ENCODE measurements around the gene MTRR.

Gene MTRR

DNA sequence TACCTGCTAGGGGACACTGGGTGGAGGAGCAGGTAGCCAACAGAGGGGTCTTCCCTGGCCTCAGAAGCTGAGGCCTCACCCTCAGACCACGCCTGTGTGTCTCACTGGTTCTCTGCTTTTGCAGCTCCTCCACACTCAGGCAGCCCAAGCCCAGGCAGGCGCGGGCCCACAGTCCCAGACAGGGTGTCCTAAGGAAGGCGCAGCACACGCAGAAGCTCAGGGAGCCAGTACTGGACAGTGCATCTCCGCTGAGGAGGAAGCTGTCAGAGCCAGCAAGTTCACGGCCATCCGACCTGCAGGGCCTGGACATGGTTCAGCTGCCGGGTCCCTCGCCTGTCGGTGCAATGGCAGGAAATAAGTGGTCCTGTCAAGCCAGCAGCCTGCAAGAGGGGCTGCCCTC, 43.3 kb upstream of the MTRR start:
- no peak overlapping the region for H3K14ac ChIP-seq (ENCODE audit: low read length)

DNA sequence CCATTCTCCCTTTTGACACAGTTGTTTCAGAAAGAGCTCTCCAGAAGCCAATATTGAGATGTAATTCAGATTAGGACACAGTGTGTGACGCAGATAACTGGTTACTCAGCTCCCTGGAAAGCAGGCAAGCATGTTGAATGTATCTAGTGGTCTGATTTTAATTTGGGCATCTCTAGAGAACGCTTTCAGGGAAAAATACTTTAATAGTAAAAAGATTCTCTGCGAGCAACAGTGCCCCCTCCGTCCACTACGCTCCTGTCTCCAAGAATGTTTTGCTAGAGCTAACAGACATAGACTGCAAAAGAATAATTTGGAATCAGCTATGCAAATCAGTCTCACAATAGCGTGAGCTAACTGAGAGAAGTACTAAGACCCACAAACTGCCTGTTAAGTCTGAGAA, 41.3 kb upstream of the MTRR start:
- Histone ChIP-seq H3K23ac (ENCODE audit: low read length) (no peak overlapping the region), H2AK5ac (ENCODE audit: low read length) (no peak overlapping the region), H3K27ac (ENCODE audit: low read depth, low read length) (no peak overlapping the region), H3K4ac (ENCODE audit: low read depth, low read length) (no peak overlapping the region), H3K36me3 (ENCODE audit: control insufficient read depth in 1 of 2, insufficient read depth in 2 of 2, low read length in 2 of 2) (no peaks in the 10 kb centered on the region), H3K4me2 (ENCODE audit: low read length) (no peak overlapping the region), H3K14ac (ENCODE audit: low read length) (no peak overlapping the region), H3K18ac (ENCODE audit: low read length) (no peak overlapping the region), H4K8ac (ENCODE audit: low read depth, low read length) (no peak overlapping the region), H3K79me1 (ENCODE audit: low read length) (no peaks in the 10 kb centered on the region), H3K27me3 (ENCODE audit: insufficient read depth, low read length) (no peaks in the 10 kb centered on the region), H2AFZ (ENCODE audit: insufficient read depth, low read length, poor library complexity) (no peak overlapping the region), H4K12ac (ENCODE audit: low read depth, low read length) (no peak overlapping the region), H3K9ac (ENCODE audit: low read length) (no peak overlapping the region), H3K4me1 (ENCODE audit: control insufficient read depth in 1 of 2, insufficient read depth in 2 of 2, low read length in 2 of 2) (no peaks in the 10 kb centered on the region), H2BK120ac (ENCODE audit: insufficient read depth, low read length, poor library complexity) (no peak overlapping the region), H3K9me3 (ENCODE audit: insufficient read depth, low read depth, low read length) (peaks cover 7% of the 10 kb centered on the region), H3K79me2 (ENCODE audit: control insufficient read depth, insufficient read depth, low read length, poor library complexity) (no peaks in the 10 kb centered on the region), H3K4me3 (ENCODE audit: low read depth, low read length) (no peak overlapping the region), H2BK5ac (ENCODE audit: low read depth, low read length, poor library complexity) (no peak overlapping the region), H4K91ac (ENCODE audit: low read depth, low read length) (no peak overlapping the region), H2BK12ac (ENCODE audit: low read length) (no peak overlapping the region)
- peak in 1 of 2 donors; percentile 14 for DNase-seq
- no CpG with 5 or more reads among the region's 6 CpGs for WGBS (ENCODE audit: extremely low coverage, insufficient coverage, insufficient read length)

More for the DNA sequence above, 43.3 kb upstream of the MTRR start:
- Histone ChIP-seq H3K4ac (ENCODE audit: low read depth, low read length) (no peak overlapping the region), H4K8ac (ENCODE audit: low read depth, low read length) (no peak overlapping the region), H4K91ac (ENCODE audit: low read depth, low read length) (no peak overlapping the region), H3K4me3 (ENCODE audit: low read depth, low read length) (no peak overlapping the region), H3K79me1 (ENCODE audit: low read length) (no peaks in the 10 kb centered on the region), H3K36me3 (ENCODE audit: control insufficient read depth in 1 of 2, insufficient read depth in 2 of 2, low read length in 2 of 2) (no peaks in the 10 kb centered on the region), H3K18ac (ENCODE audit: low read length) (no peak overlapping the region), H3K9me3 (ENCODE audit: insufficient read depth, low read depth, low read length) (peaks cover 4% of the 10 kb centered on the region), H2AFZ (ENCODE audit: insufficient read depth, low read length, poor library complexity) (no peak overlapping the region), H2BK5ac (ENCODE audit: low read depth, low read length, poor library complexity) (no peak overlapping the region), H2BK120ac (ENCODE audit: insufficient read depth, low read length, poor library complexity) (no peak overlapping the region), H3K27ac (ENCODE audit: low read depth, low read length) (no peak overlapping the region), H3K23ac (ENCODE audit: low read length) (no peak overlapping the region), H4K12ac (ENCODE audit: low read depth, low read length) (no peak overlapping the region), H2BK12ac (ENCODE audit: low read length) (no peak overlapping the region), H3K4me2 (ENCODE audit: low read length) (no peak overlapping the region), H2AK5ac (ENCODE audit: low read length) (no peak overlapping the region), H3K9ac (ENCODE audit: low read length) (no peak overlapping the region), H3K4me1 (ENCODE audit: control insufficient read depth in 1 of 2, insufficient read depth in 2 of 2, low read length in 2 of 2) (peaks cover 4 to 5% of the 10 kb centered on the region in 2 experiments), H3K27me3 (ENCODE audit: insufficient read depth, low read length) (no peaks in the 10 kb centered on the region), H3K79me2 (ENCODE audit: control insufficient read depth, insufficient read depth, low read length, poor library complexity) (no peaks in the 10 kb centered on the region)
- DNase-seq = no peak
- no CpG with 5 or more reads among the region's 11 CpGs for WGBS (ENCODE audit: extremely low coverage, insufficient coverage, insufficient read length)

DNA sequence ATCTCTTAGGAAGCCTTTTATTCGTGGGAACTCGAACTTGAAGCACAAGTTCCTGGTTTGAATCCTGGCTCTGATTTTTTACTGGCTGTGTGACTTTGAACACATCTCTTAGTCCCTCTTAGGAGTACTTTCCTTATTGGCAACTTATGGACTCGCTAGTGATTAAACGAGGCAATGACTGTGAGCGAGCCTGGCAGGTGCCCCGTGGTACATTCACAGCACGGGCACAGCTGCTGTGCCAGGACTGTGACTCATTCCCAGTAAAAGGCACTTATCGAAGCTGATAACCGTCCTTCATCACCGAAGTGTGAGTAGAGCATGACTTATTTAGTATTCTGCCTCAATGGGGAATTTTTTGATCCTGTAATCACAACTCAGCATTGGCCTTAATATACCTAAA, 40.7 kb upstream of the MTRR start:
- Histone ChIP-seq H3K23ac (ENCODE audit: low read length) (no peak overlapping the region), H3K27me3 (ENCODE audit: insufficient read depth, low read length) (no peaks in the 10 kb centered on the region), H2BK5ac (ENCODE audit: low read depth, low read length, poor library complexity) (no peak overlapping the region), H2AK5ac (ENCODE audit: low read length) (no peak overlapping the region), H3K79me2 (ENCODE audit: control insufficient read depth, insufficient read depth, low read length, poor library complexity) (no peaks in the 10 kb centered on the region), H2BK12ac (ENCODE audit: low read length) (no peak overlapping the region), H3K14ac (ENCODE audit: low read length) (no peak overlapping the region), H3K4me2 (ENCODE audit: low read length) (no peak overlapping the region), H3K4me3 (ENCODE audit: low read depth, low read length) (no peak overlapping the region), H4K91ac (ENCODE audit: low read depth, low read length) (no peak overlapping the region), H3K18ac (ENCODE audit: low read length) (no peak overlapping the region), H3K36me3 (ENCODE audit: control insufficient read depth in 1 of 2, insufficient read depth in 2 of 2, low read length in 2 of 2) (no peaks in the 10 kb centered on the region), H3K4me1 (ENCODE audit: control insufficient read depth in 1 of 2, insufficient read depth in 2 of 2, low read length in 2 of 2) (no peaks in the 10 kb centered on the region), H3K4ac (ENCODE audit: low read depth, low read length) (no peak overlapping the region), H3K27ac (ENCODE audit: low read depth, low read length) (no peak overlapping the region), H2BK120ac (ENCODE audit: insufficient read depth, low read length, poor library complexity) (no peak overlapping the region), H3K9me3 (ENCODE audit: insufficient read depth, low read depth, low read length) (peaks cover 7% of the 10 kb centered on the region), H3K79me1 (ENCODE audit: low read length) (no peaks in the 10 kb centered on the region), H2AFZ (ENCODE audit: insufficient read depth, low read length, poor library complexity) (no peak overlapping the region), H3K9ac (ENCODE audit: low read length) (no peak overlapping the region), H4K8ac (ENCODE audit: low read depth, low read length) (no peak overlapping the region), H4K12ac (ENCODE audit: low read depth, low read length) (no peak overlapping the region)
- no CpG with 5 or more reads among the region's 10 CpGs for WGBS (ENCODE audit: extremely low coverage, insufficient coverage, insufficient read length)
- DNase-seq = no peak

DNA sequence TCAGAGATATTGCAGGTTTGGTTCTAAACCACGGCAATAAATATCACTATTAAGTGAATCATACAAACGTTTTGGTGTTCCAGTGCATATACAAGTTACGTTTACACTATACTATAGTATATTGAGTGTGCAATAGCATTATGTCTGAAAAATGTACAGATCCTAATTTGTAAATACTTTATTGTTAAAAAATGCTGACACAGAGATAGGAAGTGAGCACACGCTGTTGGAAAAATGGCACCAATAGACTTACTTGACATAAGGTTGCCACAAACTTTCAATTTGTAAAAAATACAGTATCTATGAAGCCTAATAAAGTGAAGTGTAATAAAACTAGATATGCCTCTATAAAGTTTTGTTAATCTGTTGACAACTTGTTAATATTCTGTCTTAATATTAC, 34.0 kb upstream of the MTRR start:
- H2BK12ac ChIP-seq (ENCODE audit: low read length) = no peak overlapping the region
- H3K14ac ChIP-seq (ENCODE audit: low read length) = no peak overlapping the region
- H2BK120ac ChIP-seq (ENCODE audit: insufficient read depth, low read length, poor library complexity) = no peak overlapping the region
- H3K4me2 ChIP-seq (ENCODE audit: low read length) = no peak overlapping the region
- no peaks in the 10 kb centered on the region for H3K79me1 ChIP-seq (ENCODE audit: low read length)
- no peaks in the 10 kb centered on the region for H3K4me1 ChIP-seq (ENCODE audit: control insufficient read depth in 1 of 2, insufficient read depth in 2 of 2, low read length in 2 of 2)
- no peaks in the 10 kb centered on the region for H3K27me3 ChIP-seq (ENCODE audit: insufficient read depth, low read length)
- no peak overlapping the region for H2AK5ac ChIP-seq (ENCODE audit: low read length)
- no peak overlapping the region for H4K8ac ChIP-seq (ENCODE audit: low read depth, low read length)
- no peak overlapping the region for H3K23ac ChIP-seq (ENCODE audit: low read length)
- no peak overlapping the region for H3K9ac ChIP-seq (ENCODE audit: low read length)
- no peak overlapping the region for H2BK5ac ChIP-seq (ENCODE audit: low read depth, low read length, poor library complexity)
- H3K18ac ChIP-seq (ENCODE audit: low read length) = no peak overlapping the region
- DNase-seq = no peak
- no peak overlapping the region for H4K91ac ChIP-seq (ENCODE audit: low read depth, low read length)
- no peaks in the 10 kb centered on the region for H3K36me3 ChIP-seq (ENCODE audit: control insufficient read depth in 1 of 2, insufficient read depth in 2 of 2, low read length in 2 of 2)
- H3K9me3 ChIP-seq (ENCODE audit: insufficient read depth, low read depth, low read length) = peaks cover 3% of the 10 kb centered on the region
- H2AFZ ChIP-seq (ENCODE audit: insufficient read depth, low read length, poor library complexity) = no peak overlapping the region
- no CpG with 5 or more reads among the region's 4 CpGs for WGBS (ENCODE audit: extremely low coverage, insufficient coverage, insufficient read length)
- no peak overlapping the region for H3K27ac ChIP-seq (ENCODE audit: low read depth, low read length)
- H4K12ac ChIP-seq (ENCODE audit: low read depth, low read length) = no peak overlapping the region
- peaks cover 2% of the 10 kb centered on the region for H3K79me2 ChIP-seq (ENCODE audit: control insufficient read depth, insufficient read depth, low read length, poor library complexity)
- H3K4ac ChIP-seq (ENCODE audit: low read depth, low read length) = no peak overlapping the region
- no peak overlapping the region for H3K4me3 ChIP-seq (ENCODE audit: low read depth, low read length)
